TTC549 (cell line): ENCODE data around the gene PCBP1.
A peak's percentile ranks its signal among the peaks of the same experiment; 100 is the strongest.
"Not testable (repeated sequence)": the region's sequence is repeated elsewhere in the genome, so short reads cannot be mapped to it uniquely, and the experiment has no call there.

Experiments used
- FAIRE-seq: peaks from 2 replicates; lab custom pipeline; 2012; peaks lifted over from hg19 to GRCh38; lab: Jason Lieb, UNC

Gene PCBP1

GRCh38 chr2:70125498-70125898, 38.2 kb downstream of the PCBP1 start:
- FAIRE-seq = no peak

- FAIRE-seq = no peak
Measured at GRCh38 chr2:70126413-70126812, 39.1 kb downstream of the PCBP1 start.

GRCh38 chr2:70128005-70128404, 40.7 kb downstream of the PCBP1 start:
- no peak for FAIRE-seq

GRCh38 chr2:70131344-70132143, 44.3 kb downstream of the PCBP1 start:
- not testable (repeated sequence) for FAIRE-seq

- peak; percentile 40 for FAIRE-seq
Measured at GRCh38 chr2:70132244-70133126, 45.2 kb downstream of the PCBP1 start.

- no peak for FAIRE-seq
Measured at GRCh38 chr2:70133127-70133452, 45.8 kb downstream of the PCBP1 start.

- no peak for FAIRE-seq
Measured at GRCh38 chr2:70133491-70134322, 46.4 kb downstream of the PCBP1 start.

GRCh38 chr2:70134323-70134983, 47.2 kb downstream of the PCBP1 start:
- FAIRE-seq = not testable (repeated sequence)
